ENCODE measurements around the gene STPG3. TPM values are rescaled to one million over a fixed set of nuclear protein-coding genes. Genes with fewer than 3 reads are reported as not detected.

The STPG3 gene
- total and polyA plus RNA-seq, 2 of the 13 experiments (the other 11 are each of a cell fraction or from before 2014, with no cell fraction given), result not detected

- TF ChIP-seq SMYD3 (CRISPR knock-in tag; IDR thresholded peaks at IDR 0.05) (no peak), ZMAT5 (CRISPR knock-in tag; IDR thresholded peaks at IDR 0.05; ENCODE audit: borderline replicate concordance, low read depth) (no peak), KMT2A (CRISPR knock-in tag; IDR thresholded peaks at IDR 0.05) (no peak), ATF7-NPFF (CRISPR knock-in tag; IDR thresholded peaks at IDR 0.05; ENCODE audit: low read depth) (no peak), CAMTA2 (CRISPR knock-in tag; IDR thresholded peaks at IDR 0.05; ENCODE audit: borderline replicate concordance) (0 out of 2 replicates have a peak, but pooled peaks have one; percentile 52), SMAD1 (CRISPR knock-in tag; IDR thresholded peaks at IDR 0.05; ENCODE audit: borderline replicate concordance, low read depth) (no peak), MYC (CRISPR knock-in tag; IDR thresholded peaks at IDR 0.05; ENCODE audit: borderline replicate concordance) (no peak), RFXAP (CRISPR knock-in tag; IDR thresholded peaks at IDR 0.05; ENCODE audit: borderline replicate concordance) (no peak), MED13 (CRISPR knock-in tag; IDR thresholded peaks at IDR 0.05) (no peak), ZNF234 (CRISPR knock-in tag; conservative IDR thresholded peaks at IDR 0.05) (no peak), ZNF782 (CRISPR knock-in tag; IDR thresholded peaks at IDR 0.05; ENCODE audit: borderline replicate concordance) (no peak), DNMT1 (CRISPR knock-in tag; IDR thresholded peaks at IDR 0.05) (no peak), ZNF703 (CRISPR knock-in tag; IDR thresholded peaks at IDR 0.05; ENCODE audit: borderline replicate concordance) (peak; percentile 32; the same call in 1 of the 2 replicates), ZNF563 (CRISPR knock-in tag; IDR thresholded peaks at IDR 0.05) (peak; percentile 62; the same call in 1 of the 2 replicates), ZNF629 (CRISPR knock-in tag; conservative IDR thresholded peaks at IDR 0.05) (no peak), GLI4 (CRISPR knock-in tag; IDR thresholded peaks at IDR 0.05; ENCODE audit: borderline replicate concordance) (no peak), RBAK (CRISPR knock-in tag; IDR thresholded peaks at IDR 0.05) (no peak), KLF12 (CRISPR knock-in tag; IDR thresholded peaks at IDR 0.05; ENCODE audit: borderline replicate concordance) (no peak), MED8 (CRISPR knock-in tag; IDR thresholded peaks at IDR 0.05; ENCODE audit: insufficient replicate concordance) (peak; percentile 52), DNMT3B (CRISPR knock-in tag; conservative IDR thresholded peaks at IDR 0.05) (no peak), RAD21 (CRISPR knock-in tag; IDR thresholded peaks at IDR 0.05) (no peak), NFYC (CRISPR knock-in tag; IDR thresholded peaks at IDR 0.05) (no peak), ESRRA (CRISPR knock-in tag; IDR thresholded peaks at IDR 0.05; ENCODE audit: low read depth) (no peak)
- TF ChIP-seq, protein P1, sequence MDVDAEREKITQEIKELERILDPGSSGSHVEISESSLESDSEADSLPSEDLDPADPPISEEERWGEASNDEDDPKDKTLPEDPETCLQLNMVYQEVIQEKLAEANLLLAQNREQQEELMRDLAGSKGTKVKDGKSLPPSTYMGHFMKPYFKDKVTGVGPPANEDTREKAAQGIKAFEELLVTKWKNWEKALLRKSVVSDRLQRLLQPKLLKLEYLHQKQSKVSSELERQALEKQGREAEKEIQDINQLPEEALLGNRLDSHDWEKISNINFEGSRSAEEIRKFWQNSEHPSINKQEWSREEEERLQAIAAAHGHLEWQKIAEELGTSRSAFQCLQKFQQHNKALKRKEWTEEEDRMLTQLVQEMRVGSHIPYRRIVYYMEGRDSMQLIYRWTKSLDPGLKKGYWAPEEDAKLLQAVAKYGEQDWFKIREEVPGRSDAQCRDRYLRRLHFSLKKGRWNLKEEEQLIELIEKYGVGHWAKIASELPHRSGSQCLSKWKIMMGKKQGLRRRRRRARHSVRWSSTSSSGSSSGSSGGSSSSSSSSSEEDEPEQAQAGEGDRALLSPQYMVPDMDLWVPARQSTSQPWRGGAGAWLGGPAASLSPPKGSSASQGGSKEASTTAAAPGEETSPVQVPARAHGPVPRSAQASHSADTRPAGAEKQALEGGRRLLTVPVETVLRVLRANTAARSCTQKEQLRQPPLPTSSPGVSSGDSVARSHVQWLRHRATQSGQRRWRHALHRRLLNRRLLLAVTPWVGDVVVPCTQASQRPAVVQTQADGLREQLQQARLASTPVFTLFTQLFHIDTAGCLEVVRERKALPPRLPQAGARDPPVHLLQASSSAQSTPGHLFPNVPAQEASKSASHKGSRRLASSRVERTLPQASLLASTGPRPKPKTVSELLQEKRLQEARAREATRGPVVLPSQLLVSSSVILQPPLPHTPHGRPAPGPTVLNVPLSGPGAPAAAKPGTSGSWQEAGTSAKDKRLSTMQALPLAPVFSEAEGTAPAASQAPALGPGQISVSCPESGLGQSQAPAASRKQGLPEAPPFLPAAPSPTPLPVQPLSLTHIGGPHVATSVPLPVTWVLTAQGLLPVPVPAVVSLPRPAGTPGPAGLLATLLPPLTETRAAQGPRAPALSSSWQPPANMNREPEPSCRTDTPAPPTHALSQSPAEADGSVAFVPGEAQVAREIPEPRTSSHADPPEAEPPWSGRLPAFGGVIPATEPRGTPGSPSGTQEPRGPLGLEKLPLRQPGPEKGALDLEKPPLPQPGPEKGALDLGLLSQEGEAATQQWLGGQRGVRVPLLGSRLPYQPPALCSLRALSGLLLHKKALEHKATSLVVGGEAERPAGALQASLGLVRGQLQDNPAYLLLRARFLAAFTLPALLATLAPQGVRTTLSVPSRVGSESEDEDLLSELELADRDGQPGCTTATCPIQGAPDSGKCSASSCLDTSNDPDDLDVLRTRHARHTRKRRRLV (CRISPR knock-in tag; IDR thresholded peaks at IDR 0.05), result no peak
These were observed 28.7 kb upstream of the STPG3 start, which contains the start of gene RNF208 (continued) for GRCh38 chr9:137222190-137223077.

All from HepG2 (cell line).